CD14-positive monocyte (primary cell): Measurements from ENCODE around the gene MRPL14. TPM values are rescaled to one million over a fixed set of nuclear protein-coding genes. Genes with fewer than 3 reads are reported as not detected.

Experiments used
- DNase-seq, 3 donors: peaks; one replicate each; pipeline ENCODE4 v3.0.0-alpha.2; 2011 to 2022
- H2AFZ ChIP-seq: 2 replicates; pipeline ENCODE4 v1.6.0; 2012; ENCODE audit warnings: mild to moderate bottlenecking, low read depth, low read length, inconsistent platforms; ENCODE audit not compliant: insufficient read depth, poor library complexity, severe bottlenecking
- H3K27ac ChIP-seq, 2 donors: 1 replicate in 1 of 2; 2 replicates in 1 of 2; pipeline ENCODE4 v1.5.1; 2012 to 2013; ENCODE audit warnings: low read length in 2 of 2, control low read depth in 1 of 2, inconsistent platforms in 1 of 2, low read depth in 1 of 2, mild to moderate bottlenecking in 1 of 2
- H3K27me3 ChIP-seq, 2 donors: one replicate each; pipeline versions ENCODE4 v1.6.0 to v1.6.1; 2011 to 2013; ENCODE audit warnings: low read length in 2 of 2; ENCODE audit not compliant: control insufficient read depth in 2 of 2, insufficient read depth in 2 of 2
- H3K36me3 ChIP-seq, 2 donors: replicated peaks in 1 of 2; 1 replicate in 1 of 2; 2 replicates in 1 of 2; pipeline versions ENCODE4 v1.5.1 to v1.6.1; 2012 to 2013; ENCODE audit warnings: low read length in 2 of 2, control low read depth in 1 of 2, inconsistent platforms in 1 of 2, mild to moderate bottlenecking in 1 of 2; ENCODE audit not compliant: insufficient read depth in 2 of 2, control insufficient read depth in 1 of 2
- H3K4me1 ChIP-seq, 2 donors: 1 replicate in 1 of 2; 2 replicates in 1 of 2; pipeline versions ENCODE4 v1.5.1 to v1.6.1; 2012 to 2013; ENCODE audit warnings: low read length in 2 of 2, control low read depth in 1 of 2, inconsistent platforms in 1 of 2, mild to moderate bottlenecking in 1 of 2, moderate library complexity in 1 of 2; ENCODE audit not compliant: insufficient read depth in 2 of 2, control insufficient read depth in 1 of 2
- H3K4me2 ChIP-seq: replicated peaks from 2 replicates; pipeline ENCODE3; 2012; ENCODE audit warnings: low read length, moderate library complexity, mild to moderate bottlenecking; ENCODE audit not compliant: poor library complexity, severe bottlenecking; ENCODE audit errors: extremely low read depth
- H3K4me3 ChIP-seq, 3 experiments: fragments of 200-600 bp in 1 of 3; sonication (generic) in 1 of 3; replicated peaks in 1 of 3; 1 replicate in 2 of 3; 2 replicates in 1 of 3; pipeline ENCODE4 v1.5.1; 2011 to 2013; ENCODE audit warnings: low read length in 3 of 3, mild to moderate bottlenecking in 3 of 3, control low read depth in 2 of 3, low read depth in 2 of 3, inconsistent platforms in 1 of 3, moderate library complexity in 1 of 3
- H3K79me2 ChIP-seq: 2 replicates; pipeline ENCODE4 v1.6.0; 2012; ENCODE audit warnings: mild to moderate bottlenecking, control low read depth, inconsistent platforms, low read length, moderate library complexity; ENCODE audit not compliant: insufficient read depth
- H3K9ac ChIP-seq: 2 replicates; pipeline ENCODE4 v1.6.0; 2017; ENCODE audit warnings: low read length, mild to moderate bottlenecking; ENCODE audit not compliant: insufficient read depth, poor library complexity, severe bottlenecking
- H3K9me3 ChIP-seq, 2 donors: replicated peaks in 1 of 2; 1 replicate in 1 of 2; 2 replicates in 1 of 2; pipeline versions ENCODE4 v1.5.1 to v1.6.1; 2012 to 2013; ENCODE audit warnings: low read length in 2 of 2, control low read depth in 1 of 2; ENCODE audit not compliant: control insufficient read depth in 1 of 2, insufficient read depth in 1 of 2
- H4K20me1 ChIP-seq: 2 replicates; pipeline ENCODE4 v1.6.0; 2012; ENCODE audit warnings: mild to moderate bottlenecking, low read length, control low read depth, moderate library complexity; ENCODE audit not compliant: insufficient read depth
- H3K27ac Mint-ChIP-seq, 7 donors: one replicate each; pipeline ENCODE4 v1.8.0; 2020; ENCODE audit warnings: mild to moderate bottlenecking in 7 of 7, mixed read lengths in 7 of 7, moderate library complexity in 6 of 7, inconsistent platforms in 2 of 7
- H3K27me3 Mint-ChIP-seq, 3 donors: one replicate each; pipeline ENCODE4 v1.8.0; 2021 to 2022; ENCODE audit warnings: low read depth in 3 of 3, mild to moderate bottlenecking in 3 of 3, mixed read lengths in 3 of 3, moderate library complexity in 3 of 3, inconsistent platforms in 1 of 3
- H3K36me3 Mint-ChIP-seq, 2 donors: one replicate each; pipeline ENCODE4 v1.8.0; 2020; ENCODE audit warnings: mixed read lengths in 2 of 2, inconsistent platforms in 1 of 2, mild to moderate bottlenecking in 1 of 2
- H3K4me1 Mint-ChIP-seq: one replicate; pipeline ENCODE4 v1.8.0; 2020; ENCODE audit warnings: mild to moderate bottlenecking, mixed read lengths
- H3K4me3 Mint-ChIP-seq, 2 donors: one replicate each; pipeline ENCODE4 v1.8.0; 2020; ENCODE audit warnings: mild to moderate bottlenecking in 2 of 2, mixed read lengths in 2 of 2, moderate library complexity in 1 of 2
- H3K9me3 Mint-ChIP-seq, 7 donors: one replicate each; pipeline ENCODE4 v1.8.0; 2020 to 2022; ENCODE audit warnings: mixed read lengths in 7 of 7, mild to moderate bottlenecking in 6 of 7, moderate library complexity in 6 of 7, inconsistent platforms in 2 of 7
- whole genome bisulfite sequencing: methylation state at CpG from one replicate; pipeline ENCODE4 v1.1.5; 2013; ENCODE audit warnings: missing lambda C conversion rate; ENCODE audit not compliant: insufficient coverage; 5-methylcytosine and 5-hydroxymethylcytosine counted together
- intact Hi-C, 2 donors: fragments of 100-400 bp; cut with micrococcal nuclease; formaldehyde crosslinking; loops; one replicate each; pipeline versions ENCODE4 v1.15.0 to v1.15.1; 2023
- polyA plus RNA-seq, 3 donors: library from polyadenylated mRNA; depleted of rRNA in 1 of 3; unstranded in 2 of 3; stranded (reverse) in 1 of 3; fragments of 300-500 nt in 2 of 3; fragments of >200 nt in 1 of 3; fragmentation: Illumina TruSeq in 2 of 3; gene quantifications; 1 replicate in 2 of 3; 2 replicates in 1 of 3; pipeline ENCODE4 v1.2.3, GENCODE V29; 2012 to 2021
- TF ChIP-seq, protein P1 (sequence below): fragments of 200-600 bp; IDR thresholded peaks from one replicate; pipeline ENCODE4 v1.8.0; 2022; ENCODE audit warnings: antibody characterized with exemption, mild to moderate bottlenecking

The MRPL14 gene
- polyA plus RNA-seq, 3 donors = 18.5 to 91.5 (median 78.2) TPM

DNA sequence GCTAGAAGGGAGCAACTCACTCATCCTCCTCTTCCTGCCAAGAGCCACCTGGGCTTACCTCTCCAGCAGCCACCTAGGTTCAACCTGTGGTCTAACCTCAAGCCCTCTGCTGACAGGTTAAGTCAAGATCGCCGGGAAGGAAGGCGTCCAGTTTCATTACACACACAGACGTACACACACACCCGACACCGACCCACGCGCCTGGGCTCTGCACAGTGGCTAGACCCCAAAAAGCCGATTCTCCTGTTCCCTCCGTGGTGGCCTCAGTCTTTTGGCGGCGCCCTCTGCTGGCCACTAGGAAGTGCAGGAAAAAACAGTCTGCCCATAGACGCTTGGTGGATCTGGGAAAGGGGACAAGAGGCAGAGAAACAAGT is 52.8 kb downstream of the MRPL14 start:
- Histone ChIP-seq H3K36me3 (no peaks in the 10 kb centered on the region), H3K9me3 (no peaks in the 10 kb centered on the region), H2AFZ (no peak overlapping the region), H3K27me3 (peaks cover 6 to 67% of the 10 kb centered on the region in 2 donors), H3K4me2 (peak overlapping the region; percentile 79), H4K20me1 (no peaks in the 10 kb centered on the region), H3K79me2 (no peaks in the 10 kb centered on the region), H3K27ac (no peak overlapping the region), H3K4me3 (peak overlapping the region in 1 of 3 experiments; percentile 68), H3K9ac (peak overlapping the region; percentile 47), H3K4me1 (peaks cover 17 to 29% of the 10 kb centered on the region in 2 donors)
- Mint-ChIP-seq H3K36me3 (peaks cover 0 to 13% of the 10 kb centered on the region in 2 donors), H3K27me3 (peaks cover 47 to 78% (median 70%) of the 10 kb centered on the region in 3 donors), H3K4me3 (peak overlapping the region; percentile 44 to 85), H3K4me1 (peaks cover 27% of the 10 kb centered on the region), H3K27ac (peak overlapping the region in 6 of 7 donors; percentile 52 to 90 (median 87)), H3K9me3 (peaks cover 0 to 9% (median 0%) of the 10 kb centered on the region in 7 donors)
- 0% methylated on average over 13 of the region's 13 CpGs for WGBS
- peak; percentile 69 to 77 (median 77) for DNase-seq
- intact Hi-C loops = loop anchor here (2.0 to 5.0 kb wide), 3 partner anchors 37 to 306 kb away; no protein-coding TSS in a partner anchor
- TF ChIP-seq, protein P1, sequence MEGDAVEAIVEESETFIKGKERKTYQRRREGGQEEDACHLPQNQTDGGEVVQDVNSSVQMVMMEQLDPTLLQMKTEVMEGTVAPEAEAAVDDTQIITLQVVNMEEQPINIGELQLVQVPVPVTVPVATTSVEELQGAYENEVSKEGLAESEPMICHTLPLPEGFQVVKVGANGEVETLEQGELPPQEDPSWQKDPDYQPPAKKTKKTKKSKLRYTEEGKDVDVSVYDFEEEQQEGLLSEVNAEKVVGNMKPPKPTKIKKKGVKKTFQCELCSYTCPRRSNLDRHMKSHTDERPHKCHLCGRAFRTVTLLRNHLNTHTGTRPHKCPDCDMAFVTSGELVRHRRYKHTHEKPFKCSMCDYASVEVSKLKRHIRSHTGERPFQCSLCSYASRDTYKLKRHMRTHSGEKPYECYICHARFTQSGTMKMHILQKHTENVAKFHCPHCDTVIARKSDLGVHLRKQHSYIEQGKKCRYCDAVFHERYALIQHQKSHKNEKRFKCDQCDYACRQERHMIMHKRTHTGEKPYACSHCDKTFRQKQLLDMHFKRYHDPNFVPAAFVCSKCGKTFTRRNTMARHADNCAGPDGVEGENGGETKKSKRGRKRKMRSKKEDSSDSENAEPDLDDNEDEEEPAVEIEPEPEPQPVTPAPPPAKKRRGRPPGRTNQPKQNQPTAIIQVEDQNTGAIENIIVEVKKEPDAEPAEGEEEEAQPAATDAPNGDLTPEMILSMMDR = peak; percentile 93

DNA sequence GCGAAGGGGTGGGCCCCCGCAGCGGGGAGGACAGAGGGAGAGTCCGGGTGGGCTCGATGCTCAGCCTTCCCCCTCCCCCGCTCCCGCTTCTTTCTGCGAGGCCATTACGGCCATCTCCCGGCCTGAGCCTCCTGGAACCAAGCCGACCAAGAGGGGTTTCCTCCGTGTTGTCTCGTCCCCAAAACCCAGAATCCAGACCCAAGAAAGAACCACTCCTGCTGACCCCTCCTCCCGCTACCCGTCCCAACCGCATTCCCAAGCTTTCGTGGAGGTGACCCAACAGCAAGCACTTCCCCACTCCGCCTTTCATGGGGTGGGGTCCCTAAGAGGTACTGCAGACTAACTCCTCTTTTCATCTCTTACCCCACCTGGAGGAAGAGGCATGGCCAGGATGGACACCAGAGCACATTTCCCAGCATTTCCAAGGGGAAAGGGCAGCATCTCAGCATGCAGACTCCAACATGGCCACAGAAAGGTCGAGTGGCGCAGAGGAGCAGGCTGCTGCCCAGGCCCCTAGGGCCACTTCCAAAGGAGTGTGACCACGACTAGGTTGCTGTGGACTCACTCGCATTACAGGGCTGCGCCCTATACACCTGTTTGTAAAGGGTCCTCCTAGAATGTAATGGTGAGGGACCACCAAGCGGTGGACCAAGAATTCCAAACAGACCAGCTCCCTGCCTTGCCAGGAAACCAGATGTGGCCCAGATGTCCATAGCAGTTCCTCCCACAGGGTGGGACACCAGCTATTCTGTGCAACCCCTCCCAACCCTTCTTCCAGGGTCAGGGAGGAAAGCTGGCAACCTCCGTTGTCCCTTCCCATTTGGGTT is 53.4 kb downstream of the MRPL14 start:
- Histone ChIP-seq H3K79me2 (no peaks in the 10 kb centered on the region), H2AFZ (no peak overlapping the region), H3K27me3 (peaks cover 6 to 67% of the 10 kb centered on the region in 2 donors), H3K4me1 (peaks cover 17 to 29% of the 10 kb centered on the region in 2 donors), H4K20me1 (no peaks in the 10 kb centered on the region), H3K4me3 (peak overlapping the region; percentile 1 to 68 (median 15)), H3K36me3 (no peaks in the 10 kb centered on the region), H3K27ac (peak overlapping the region in 1 of 2 donors; percentile 39), H3K9me3 (no peaks in the 10 kb centered on the region), H3K9ac (peak overlapping the region; percentile 47), H3K4me2 (peak overlapping the region; percentile 79)
- TF ChIP-seq, protein P1 = no peak
- DNase-seq = no peak
- Mint-ChIP-seq H3K36me3 (peaks cover 0 to 13% of the 10 kb centered on the region in 2 donors), H3K4me3 (peak overlapping the region; percentile 75 to 85), H3K27ac (peak overlapping the region in 6 of 7 donors; percentile 80 to 92 (median 87)), H3K27me3 (peaks cover 47 to 77% (median 67%) of the 10 kb centered on the region in 3 donors), H3K4me1 (peaks cover 28% of the 10 kb centered on the region), H3K9me3 (peaks cover 0 to 9% (median 0%) of the 10 kb centered on the region in 7 donors)
- intact Hi-C loops = loop anchor here (2.0 to 5.0 kb wide), 4 partner anchors 15 to 305 kb away; no protein-coding TSS in a partner anchor
- 11% methylated on average over 15 of the region's 25 CpGs for WGBS
